ENCODE results near the gene BLTP2.
A peak's percentile ranks its signal among the peaks of the same experiment; 100 is the strongest.
"Not testable (repeated sequence)": the region's sequence is repeated elsewhere in the genome, so short reads cannot be mapped to it uniquely, and the experiment has no call there.

Gene BLTP2

GRCh38 chr17:28644787-28645575 lies at the start of gene BLTP2:
Gene BLTP2, minus strand, starts transcription at chr17:28645158. Its CDS starts 102 bp downstream, at chr17:28645056.
- DNase-seq: peak; percentile 97

GRCh38 chr17:28693869-28694268 lies 48.9 kb upstream of the BLTP2 start:
- no peak for DNase-seq

- DNase-seq: no peak
Measured at GRCh38 chr17:28689011-28689410, 44.1 kb upstream of the BLTP2 start.

GRCh38 chr17:28688481-28688880 lies 43.5 kb upstream of the BLTP2 start:
- no peak for DNase-seq

GRCh38 chr17:28686296-28686695 lies 41.3 kb upstream of the BLTP2 start:
- DNase-seq: no peak

GRCh38 chr17:28685366-28685765 lies 40.4 kb upstream of the BLTP2 start:
- DNase-seq: no peak

- no peak for DNase-seq
Measured at GRCh38 chr17:28684963-28685362, 40.0 kb upstream of the BLTP2 start.

- no peak for DNase-seq
Measured at GRCh38 chr17:28682655-28683054, 37.7 kb upstream of the BLTP2 start.

- peak; percentile 26 for DNase-seq
Measured at GRCh38 chr17:28675980-28676379, 31.0 kb upstream of the BLTP2 start.

- no peak for DNase-seq
Measured at GRCh38 chr17:28675490-28675889, 30.5 kb upstream of the BLTP2 start.

GRCh38 chr17:28669918-28670317 lies 25.0 kb upstream of the BLTP2 start:
- no peak for DNase-seq

GRCh38 chr17:28667870-28668269 lies 22.9 kb upstream of the BLTP2 start:
- no peak for DNase-seq

GRCh38 chr17:28665994-28666393 lies 21.0 kb upstream of the BLTP2 start:
- DNase-seq: no peak

- DNase-seq: no peak
Measured at GRCh38 chr17:28663723-28664122, 18.8 kb upstream of the BLTP2 start.

- DNase-seq: no peak
Measured at GRCh38 chr17:28662527-28662829, 17.5 kb upstream of the BLTP2 start.

- DNase-seq: peak; percentile 92
Measured at GRCh38 chr17:28661635-28662526, 16.9 kb upstream of the BLTP2 start, which contains the start of the genes SDF2 and SUPT6H. Gene SDF2, minus strand, starts transcription at chr17:28661906. Its CDS starts 30 bp downstream, at chr17:28661876. Gene SUPT6H, plus strand, starts transcription at chr17:28662205. Its CDS starts 11,197 bp downstream, at chr17:28673402.

GRCh38 chr17:28659497-28659881 lies 14.5 kb upstream of the BLTP2 start:
- not testable (repeated sequence) for DNase-seq

GRCh38 chr17:28658766-28659496 lies 14.0 kb upstream of the BLTP2 start:
- not testable (repeated sequence) for DNase-seq

- DNase-seq: not testable (repeated sequence)
Measured at GRCh38 chr17:28658342-28658741, 13.4 kb upstream of the BLTP2 start.

GRCh38 chr17:28657756-28658155 lies 12.8 kb upstream of the BLTP2 start:
- DNase-seq: no peak

GRCh38 chr17:28655160-28655559 lies 10.2 kb upstream of the BLTP2 start:
- no peak for DNase-seq

GRCh38 chr17:28648698-28649097 lies 3.7 kb upstream of the BLTP2 start:
- no peak for DNase-seq

Data from RPMI8226 (cell line).